NCI-H2029 (cell line): Measurements from ENCODE around the gene IQGAP2.

Source experiments
- DNase-seq: peaks from one replicate; lab custom pipeline; 2025; lab: John Stamatoyannopoulos, UW

Gene IQGAP2

GRCh38 chr5:76690704-76691466 lies 287.8 kb downstream of the IQGAP2 start:
- DNase-seq: no peak

GRCh38 chr5:76691467-76692273 lies 288.6 kb downstream of the IQGAP2 start:
- no peak for DNase-seq

GRCh38 chr5:76692274-76692540 lies 289.1 kb downstream of the IQGAP2 start:
- DNase-seq: no peak

GRCh38 chr5:76692651-76693050 lies 289.6 kb downstream of the IQGAP2 start:
- no peak for DNase-seq

- DNase-seq: no peak
Measured at GRCh38 chr5:76693141-76693540, 290.1 kb downstream of the IQGAP2 start.

- DNase-seq: no peak
Measured at GRCh38 chr5:76694317-76694716, 291.2 kb downstream of the IQGAP2 start.

GRCh38 chr5:76695346-76695745 lies 292.3 kb downstream of the IQGAP2 start:
- no peak for DNase-seq

- no peak for DNase-seq
Measured at GRCh38 chr5:76696251-76696650, 293.2 kb downstream of the IQGAP2 start.

- no peak for DNase-seq
Measured at GRCh38 chr5:76697670-76698069, 294.6 kb downstream of the IQGAP2 start.

- DNase-seq: no peak
Measured at GRCh38 chr5:76700571-76700970, 297.5 kb downstream of the IQGAP2 start.

GRCh38 chr5:76701298-76701697 lies 298.2 kb downstream of the IQGAP2 start:
- DNase-seq: no peak

- DNase-seq: no peak
Measured at GRCh38 chr5:76703707-76704106, 300.6 kb downstream of the IQGAP2 start.

- no peak for DNase-seq
Measured at GRCh38 chr5:76704131-76704663, 301.1 kb downstream of the IQGAP2 start.

GRCh38 chr5:76705574-76705973 lies 302.5 kb downstream of the IQGAP2 start:
- no peak for DNase-seq

GRCh38 chr5:76709762-76710161 lies 306.7 kb downstream of the IQGAP2 start:
- DNase-seq: no peak

GRCh38 chr5:76710991-76711390 lies 307.9 kb downstream of the IQGAP2 start:
- no peak for DNase-seq

GRCh38 chr5:76714751-76715485 lies 311.8 kb downstream of the IQGAP2 start:
- DNase-seq: no peak

GRCh38 chr5:76715486-76715735 lies 312.3 kb downstream of the IQGAP2 start:
- DNase-seq: no peak

- DNase-seq: no peak
Measured at GRCh38 chr5:76715736-76716455, 312.8 kb downstream of the IQGAP2 start, which contains the start of gene F2R. Gene F2R (plus strand): TSS chr5:76716126. CDS start chr5:76716308, 182 bp downstream.

- no peak for DNase-seq
Measured at GRCh38 chr5:76716456-76717157, 313.5 kb downstream of the IQGAP2 start.
